HL-60 (cell line): ENCODE results near the gene KLF9.

Experiments used
- POLR2AphosphoS5 ChIP-seq: IDR thresholded peaks from 2 replicates; pipeline ENCODE4 v1.6.1; 2012; ENCODE audit warnings: low read depth
- REST ChIP-seq: IDR thresholded peaks from 2 replicates; pipeline ENCODE4 v1.6.1; 2012; ENCODE audit warnings: low read depth; ENCODE audit not compliant: insufficient replicate concordance
- TF ChIP-seq, protein P1 (sequence below): IDR thresholded peaks from one replicate; pipeline ENCODE4 v1.5.1; 2011; ENCODE audit warnings: low read length, control low read depth, inconsistent platforms; ENCODE audit not compliant: insufficient read depth

GRCh38 chr9:70411930-70412831 is 2.3 kb downstream of the KLF9 start:
- TF ChIP-seq, protein P1, sequence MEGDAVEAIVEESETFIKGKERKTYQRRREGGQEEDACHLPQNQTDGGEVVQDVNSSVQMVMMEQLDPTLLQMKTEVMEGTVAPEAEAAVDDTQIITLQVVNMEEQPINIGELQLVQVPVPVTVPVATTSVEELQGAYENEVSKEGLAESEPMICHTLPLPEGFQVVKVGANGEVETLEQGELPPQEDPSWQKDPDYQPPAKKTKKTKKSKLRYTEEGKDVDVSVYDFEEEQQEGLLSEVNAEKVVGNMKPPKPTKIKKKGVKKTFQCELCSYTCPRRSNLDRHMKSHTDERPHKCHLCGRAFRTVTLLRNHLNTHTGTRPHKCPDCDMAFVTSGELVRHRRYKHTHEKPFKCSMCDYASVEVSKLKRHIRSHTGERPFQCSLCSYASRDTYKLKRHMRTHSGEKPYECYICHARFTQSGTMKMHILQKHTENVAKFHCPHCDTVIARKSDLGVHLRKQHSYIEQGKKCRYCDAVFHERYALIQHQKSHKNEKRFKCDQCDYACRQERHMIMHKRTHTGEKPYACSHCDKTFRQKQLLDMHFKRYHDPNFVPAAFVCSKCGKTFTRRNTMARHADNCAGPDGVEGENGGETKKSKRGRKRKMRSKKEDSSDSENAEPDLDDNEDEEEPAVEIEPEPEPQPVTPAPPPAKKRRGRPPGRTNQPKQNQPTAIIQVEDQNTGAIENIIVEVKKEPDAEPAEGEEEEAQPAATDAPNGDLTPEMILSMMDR = no peak
- TF ChIP-seq POLR2AphosphoS5 (no peak), REST (no peak)
